DOHH2 (cell line): ENCODE results near the gene DTNB.

Experiments used
- H3F3A ChIP-seq: fragments of 200-600 bp; sonication (generic), shearing (Covaris generic); 2 replicates; pipeline ENCODE4 v1.6.0; 2016; ENCODE audit warnings: antibody characterized with exemption, mild to moderate bottlenecking; ENCODE audit not compliant: control insufficient read depth, insufficient read depth
- H3K27ac ChIP-seq: fragments of 200-600 bp; sonication (generic); 2 replicates; pipeline ENCODE4 v1.5.1; 2014; ENCODE audit warnings: low read depth, mild to moderate bottlenecking, low read length, moderate library complexity
- H3K27me3 ChIP-seq: fragments of 200-600 bp; sonication (generic); 2 replicates; pipeline ENCODE4 v1.6.1; 2014; ENCODE audit warnings: mild to moderate bottlenecking, low read length, mixed read lengths; ENCODE audit not compliant: control insufficient read depth
- H3K36me3 ChIP-seq: fragments of 200-600 bp; sonication (generic); 2 replicates; pipeline ENCODE4 v1.6.1; 2014; ENCODE audit warnings: mild to moderate bottlenecking, low read length, moderate library complexity, mixed read lengths; ENCODE audit not compliant: control insufficient read depth
- H3K4me1 ChIP-seq: fragments of 200-600 bp; sonication (generic); 2 replicates; pipeline ENCODE4 v1.6.1; 2014; ENCODE audit warnings: mild to moderate bottlenecking, low read length, mixed read lengths; ENCODE audit not compliant: control insufficient read depth
- H3K4me2 ChIP-seq: fragments of 200-600 bp; sonication (generic); 2 replicates; pipeline ENCODE4 v1.6.0; 2014; ENCODE audit warnings: mild to moderate bottlenecking, low read length, moderate library complexity
- H3K4me3 ChIP-seq: fragments of 200-600 bp; sonication (generic); 2 replicates; pipeline ENCODE4 v1.5.1; 2014; ENCODE audit warnings: mild to moderate bottlenecking, low read length, mixed read lengths
- H3K79me2 ChIP-seq: fragments of 200-600 bp; sonication (generic); 2 replicates; pipeline ENCODE4 v1.6.1; 2014; ENCODE audit warnings: mild to moderate bottlenecking, low read length, mixed read lengths; ENCODE audit not compliant: control insufficient read depth
- H3K9me2 ChIP-seq: fragments of 200-600 bp; sonication (generic); replicated peaks from 2 replicates; pipeline ENCODE4 v1.6.1; 2014; ENCODE audit warnings: mild to moderate bottlenecking, low read length, mixed read lengths; ENCODE audit not compliant: control insufficient read depth
- H3K9me3 ChIP-seq: fragments of 200-600 bp; sonication (generic); 2 replicates; pipeline ENCODE4 v1.6.1; 2014; ENCODE audit warnings: antibody characterized with exemption, low read length, mixed read lengths; ENCODE audit not compliant: control insufficient read depth, insufficient read depth
- H4K20me1 ChIP-seq: fragments of 200-600 bp; sonication (generic); 2 replicates; pipeline ENCODE4 v1.6.0; 2014; ENCODE audit warnings: low read depth, mild to moderate bottlenecking, antibody characterized with exemption, low read length, moderate library complexity; ENCODE audit not compliant: control insufficient read depth, insufficient read depth
- CTCF ChIP-seq: fragments of 200-600 bp; sonication (generic); IDR thresholded peaks from one replicate; pipeline ENCODE4 v1.5.1; 2014; ENCODE audit warnings: antibody characterized with exemption, mild to moderate bottlenecking, low read depth, low read length; ENCODE audit not compliant: poor library complexity, severe bottlenecking
- EZH2phosphoT487 ChIP-seq: fragments of 200-600 bp; sonication (generic); IDR thresholded peaks from 2 replicates; pipeline ENCODE4 v1.6.1; 2017; ENCODE audit warnings: borderline replicate concordance, mild to moderate bottlenecking, antibody characterized with exemption, low read length, moderate library complexity, mixed read lengths

Gene DTNB

GRCh38 chr2:25358249-25358815 lies 315.0 kb downstream of the DTNB start:
- no peaks in the 10 kb centered on the region for H3K36me3 ChIP-seq
- no peaks in the 10 kb centered on the region for H3K79me2 ChIP-seq
- H3K4me3 ChIP-seq: no peak overlapping the region
- no peak overlapping the region for H3K27ac ChIP-seq
- H4K20me1 ChIP-seq: no peaks in the 10 kb centered on the region
- TF ChIP-seq CTCF: no peak
- TF ChIP-seq EZH2phosphoT487: no peak
- H3K27me3 ChIP-seq: peaks cover 12% of the 10 kb centered on the region
- H3F3A ChIP-seq: no peaks in the 10 kb centered on the region
- H3K9me2 ChIP-seq: no peaks in the 10 kb centered on the region
- H3K4me1 ChIP-seq: peaks cover 15% of the 10 kb centered on the region
- H3K9me3 ChIP-seq: no peaks in the 10 kb centered on the region
- H3K4me2 ChIP-seq: no peak overlapping the region

- Histone ChIP-seq H4K20me1 (no peaks in the 10 kb centered on the region), H3K4me3 (no peak overlapping the region), H3K9me3 (no peaks in the 10 kb centered on the region), H3F3A (no peaks in the 10 kb centered on the region), H3K9me2 (no peaks in the 10 kb centered on the region), H3K36me3 (no peaks in the 10 kb centered on the region), H3K27ac (no peak overlapping the region), H3K4me1 (no peaks in the 10 kb centered on the region), H3K27me3 (peaks cover 23% of the 10 kb centered on the region), H3K79me2 (no peaks in the 10 kb centered on the region), H3K4me2 (no peak overlapping the region)
- no peak for TF ChIP-seq CTCF
Observed at GRCh38 chr2:25356088-25356487, 317.3 kb downstream of the DTNB start.

GRCh38 chr2:25355270-25355669 lies 318.1 kb downstream of the DTNB start:
- no peaks in the 10 kb centered on the region for H3K79me2 ChIP-seq
- no peak overlapping the region for H3K27ac ChIP-seq
- TF ChIP-seq CTCF: no peak
- no peak for TF ChIP-seq EZH2phosphoT487
- H3K4me2 ChIP-seq: no peak overlapping the region
- no peaks in the 10 kb centered on the region for H3K36me3 ChIP-seq
- no peak overlapping the region for H3K4me3 ChIP-seq
- H3K9me3 ChIP-seq: no peaks in the 10 kb centered on the region
- H3F3A ChIP-seq: no peaks in the 10 kb centered on the region
- peaks cover 24% of the 10 kb centered on the region for H3K27me3 ChIP-seq
- no peaks in the 10 kb centered on the region for H4K20me1 ChIP-seq
- no peaks in the 10 kb centered on the region for H3K9me2 ChIP-seq
- H3K4me1 ChIP-seq: peaks cover 1% of the 10 kb centered on the region
